ENCODE measurements around the gene PALS2.

DNA sequence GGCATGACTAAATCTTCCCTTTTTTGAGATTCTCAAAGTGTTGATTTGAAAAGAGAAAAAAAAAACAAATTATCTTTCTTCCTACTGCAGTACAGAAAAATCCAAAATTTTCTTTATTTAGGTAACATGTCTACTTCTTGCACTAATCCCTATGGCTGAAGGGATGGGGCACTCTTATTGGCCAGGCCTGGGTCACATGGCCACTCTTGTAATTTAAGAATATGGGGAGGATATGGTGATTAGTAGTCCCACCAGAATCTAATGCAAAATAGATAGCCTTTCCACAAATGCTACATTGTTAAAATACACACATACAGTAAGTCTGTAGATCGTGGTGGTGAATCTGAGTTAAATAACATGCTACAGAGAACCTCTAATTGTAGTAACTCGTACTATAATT lies 7.0 kb upstream of the PALS2 start:
- TF ChIP-seq, protein P1, sequence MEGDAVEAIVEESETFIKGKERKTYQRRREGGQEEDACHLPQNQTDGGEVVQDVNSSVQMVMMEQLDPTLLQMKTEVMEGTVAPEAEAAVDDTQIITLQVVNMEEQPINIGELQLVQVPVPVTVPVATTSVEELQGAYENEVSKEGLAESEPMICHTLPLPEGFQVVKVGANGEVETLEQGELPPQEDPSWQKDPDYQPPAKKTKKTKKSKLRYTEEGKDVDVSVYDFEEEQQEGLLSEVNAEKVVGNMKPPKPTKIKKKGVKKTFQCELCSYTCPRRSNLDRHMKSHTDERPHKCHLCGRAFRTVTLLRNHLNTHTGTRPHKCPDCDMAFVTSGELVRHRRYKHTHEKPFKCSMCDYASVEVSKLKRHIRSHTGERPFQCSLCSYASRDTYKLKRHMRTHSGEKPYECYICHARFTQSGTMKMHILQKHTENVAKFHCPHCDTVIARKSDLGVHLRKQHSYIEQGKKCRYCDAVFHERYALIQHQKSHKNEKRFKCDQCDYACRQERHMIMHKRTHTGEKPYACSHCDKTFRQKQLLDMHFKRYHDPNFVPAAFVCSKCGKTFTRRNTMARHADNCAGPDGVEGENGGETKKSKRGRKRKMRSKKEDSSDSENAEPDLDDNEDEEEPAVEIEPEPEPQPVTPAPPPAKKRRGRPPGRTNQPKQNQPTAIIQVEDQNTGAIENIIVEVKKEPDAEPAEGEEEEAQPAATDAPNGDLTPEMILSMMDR (IDR thresholded peaks at IDR 0.05): no peak
- no peak for TF ChIP-seq EZH2 (IDR thresholded peaks at IDR 0.05)
